Cardiac fibroblast (primary cell): Measurements from ENCODE around the gene TRAF3.

Experiments used
- DNase-seq, 2 donors: peaks; one replicate each; pipeline versions ENCODE4 v3.0.0 to v3.0.0-alpha.2; 2010; ENCODE audit warnings: low read depth in 2 of 2
- H3K4me3 ChIP-seq, 2 donors: replicated peaks in 1 of 2; 1 replicate in 1 of 2; 2 replicates in 1 of 2; pipeline ENCODE4 v1.5.1; 2011; ENCODE audit warnings: low read depth in 2 of 2, low read length in 2 of 2, mild to moderate bottlenecking in 2 of 2, moderate library complexity in 1 of 2
- CTCF ChIP-seq: IDR thresholded peaks from one replicate; pipeline ENCODE4 v1.5.1; 2011; ENCODE audit warnings: low read depth, mild to moderate bottlenecking, low read length, inconsistent platforms

The TRAF3 gene

GRCh38 chr14:102770147-102771123, 6.8 kb upstream of the TRAF3 start:
- DNase-seq = no peak
- no peak for TF ChIP-seq CTCF

DNA sequence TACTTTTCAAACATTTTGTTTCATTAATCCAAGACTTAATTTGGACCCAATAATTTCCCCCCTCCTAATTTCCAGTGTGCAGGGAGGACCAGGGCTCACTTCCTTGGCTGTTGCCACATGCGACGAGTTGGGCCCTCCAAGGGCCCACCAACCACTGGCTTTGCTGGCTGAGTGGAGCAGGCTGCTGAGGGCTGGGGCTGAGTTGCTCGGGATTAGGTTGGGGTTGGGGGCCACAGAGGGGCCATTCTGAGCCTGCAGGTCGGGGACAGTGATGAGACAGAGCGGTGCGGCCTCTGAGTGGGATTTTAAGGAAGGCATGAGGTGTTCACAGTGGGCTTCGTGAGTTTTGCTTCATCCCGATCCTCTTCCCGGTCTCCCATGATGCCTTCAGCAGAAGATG, 6.1 kb upstream of the TRAF3 start:
- H3K4me3 ChIP-seq = no peak overlapping the region
- DNase-seq = no peak
- TF ChIP-seq CTCF = no peak

More at GRCh38 chr14:102770147-102771123, 6.8 kb upstream of the TRAF3 start:
- H3K4me3 ChIP-seq = no peak overlapping the region

DNA sequence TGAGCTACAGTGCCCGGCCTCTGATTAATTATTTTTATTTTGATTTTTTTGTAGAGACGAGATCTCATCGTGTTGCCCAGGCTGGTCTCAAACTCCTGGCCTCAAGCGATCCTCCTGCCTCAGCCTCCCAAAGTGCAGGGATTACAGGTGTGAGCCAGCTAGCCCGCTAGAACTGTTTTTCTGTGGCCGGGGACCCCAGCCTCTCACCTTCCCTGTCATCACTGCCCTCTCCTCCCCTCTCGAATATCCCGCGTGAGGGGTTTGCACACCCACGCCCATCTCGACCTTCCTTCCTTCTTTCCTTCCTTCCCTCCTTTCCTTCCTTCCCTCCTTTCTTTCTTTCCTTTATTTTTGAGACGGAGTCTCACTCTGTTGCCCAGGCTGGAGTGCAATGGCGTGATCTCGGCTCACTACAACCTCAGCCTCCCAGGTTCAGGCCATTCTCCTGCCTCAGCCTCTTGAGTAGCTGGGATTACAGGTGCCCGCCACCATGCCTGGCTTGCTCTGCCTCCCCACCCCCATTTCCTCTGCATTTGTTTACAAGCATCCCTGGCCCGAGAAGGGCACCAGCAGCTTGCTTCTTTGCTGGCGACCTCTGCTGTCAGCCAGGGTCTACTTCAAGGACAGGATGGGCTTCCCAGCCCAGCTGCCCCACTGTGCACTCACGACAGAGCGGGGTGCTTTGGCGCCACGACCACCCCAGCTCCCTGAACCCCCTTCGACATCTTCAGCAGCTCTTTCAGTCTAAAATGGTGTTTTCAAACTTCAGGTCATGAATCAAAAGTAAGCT, 4.3 kb upstream of the TRAF3 start:
- peak; percentile 21 for TF ChIP-seq CTCF
- no peak overlapping the region for H3K4me3 ChIP-seq
- peak; percentile 34 to 41 for DNase-seq

DNA sequence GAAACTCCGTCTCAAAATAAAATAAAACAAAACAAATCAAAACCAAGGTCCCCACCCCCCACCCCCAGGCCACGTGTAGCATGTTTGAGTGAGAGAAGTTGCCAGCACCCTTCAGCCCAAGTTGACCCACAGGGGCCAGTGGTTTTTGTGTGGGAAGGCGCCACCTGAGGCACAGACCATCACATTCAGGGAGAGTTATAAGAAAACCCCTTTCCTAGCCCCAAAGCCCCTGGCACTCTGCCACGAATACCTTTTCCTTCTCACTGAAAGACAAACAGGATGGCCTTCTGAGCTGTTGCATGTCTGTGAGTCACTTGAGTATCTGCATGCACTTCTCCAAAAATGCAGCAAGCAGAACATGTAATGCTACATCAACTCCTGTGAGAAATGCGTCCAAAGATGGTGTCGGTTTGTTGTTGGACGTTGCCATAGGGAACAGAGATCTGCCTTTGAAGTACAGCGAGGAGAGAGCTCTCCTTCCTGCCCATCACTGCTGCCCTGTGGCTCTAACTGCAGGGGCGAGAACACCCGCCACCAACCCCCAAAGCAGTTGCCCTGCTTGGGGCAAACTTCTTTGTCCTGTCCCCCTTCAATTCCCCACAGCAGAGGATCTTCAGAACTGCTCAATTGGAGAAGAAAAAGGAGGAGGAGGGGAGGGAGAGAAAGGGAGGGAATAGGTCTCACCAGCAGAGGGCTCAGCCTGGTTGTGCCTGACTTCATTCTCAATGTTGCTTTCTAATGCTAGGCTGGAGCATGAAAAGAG, 2.7 kb upstream of the TRAF3 start:
- no peak overlapping the region for H3K4me3 ChIP-seq
- DNase-seq = peak; percentile 71 to 85
- peak; percentile 87 for TF ChIP-seq CTCF

DNA sequence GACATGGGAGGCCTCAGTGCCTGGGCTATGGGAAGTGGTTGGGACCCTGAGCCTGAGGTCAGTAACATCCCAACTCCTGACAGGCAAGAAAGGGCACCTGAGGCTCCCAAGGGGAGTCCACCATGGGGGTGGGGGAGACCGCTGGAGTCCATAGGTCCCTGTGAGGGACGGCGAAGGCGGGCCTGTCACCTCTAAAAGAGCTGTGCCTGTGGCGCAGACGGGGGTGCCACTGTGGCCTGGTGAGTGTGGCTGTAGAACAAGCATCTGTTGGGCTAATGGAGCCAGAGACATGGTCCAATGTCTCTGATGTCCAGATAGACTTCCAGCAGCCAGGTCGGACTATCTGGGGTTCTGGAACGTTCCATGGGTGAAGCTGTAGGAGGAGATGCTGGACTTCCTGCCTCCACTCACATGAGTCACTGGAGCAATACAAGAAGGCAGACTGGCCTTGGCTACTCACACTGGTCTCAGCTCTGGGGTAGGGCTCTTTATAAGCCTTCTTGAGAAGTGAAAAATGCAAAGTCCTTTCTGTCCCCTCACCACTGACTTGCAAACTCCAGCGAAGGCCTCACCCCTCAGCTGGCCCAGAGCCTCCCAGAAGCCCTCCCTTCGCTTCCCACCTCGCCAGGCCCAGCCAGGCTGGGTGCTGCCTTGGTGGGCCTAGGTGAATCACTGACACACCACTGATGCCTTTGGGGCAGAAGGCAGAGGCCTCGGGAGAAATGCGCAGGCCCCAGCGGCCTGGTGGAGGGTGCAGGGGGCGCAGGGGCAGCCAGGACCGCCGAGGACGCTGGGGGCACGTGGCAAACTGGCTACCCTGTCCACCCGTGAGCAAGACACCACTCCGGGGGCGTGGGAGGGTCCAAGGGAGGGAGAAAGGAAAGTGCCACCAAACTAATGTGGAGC, 1.1 kb upstream of the TRAF3 start:
- TF ChIP-seq CTCF = no peak
- DNase-seq = peak; percentile 79 to 84
- no peak overlapping the region for H3K4me3 ChIP-seq
